WTC11 (cell line): Measurements from ENCODE around the gene GFRA1.

Experiments
- CBFB ChIP-seq: sonication (generic); formaldehyde crosslinking; IDR thresholded peaks from 2 replicates; pipeline ENCODE4 v1.8.1; 2022; ENCODE audit warnings: mild to moderate bottlenecking, low read depth, missing genetic modification reagents
- CREB1 ChIP-seq: sonication (generic); formaldehyde crosslinking; IDR thresholded peaks from 2 replicates; pipeline ENCODE4 v1.8.0; 2023; ENCODE audit warnings: mild to moderate bottlenecking, missing genetic modification reagents
- E2F1 ChIP-seq: sonication (generic); formaldehyde crosslinking; IDR thresholded peaks from 2 replicates; pipeline ENCODE4 v1.8.0; 2022; ENCODE audit warnings: mild to moderate bottlenecking, missing genetic modification reagents
- E2F4 ChIP-seq: sonication (generic); formaldehyde crosslinking; IDR thresholded peaks from 2 replicates; pipeline ENCODE4 v1.8.1; 2022; ENCODE audit warnings: low read depth, mild to moderate bottlenecking, moderate library complexity, missing genetic modification reagents, borderline replicate concordance
- ETV6 ChIP-seq: sonication (generic); formaldehyde crosslinking; IDR thresholded peaks from 2 replicates; pipeline ENCODE4 v1.8.1; 2022; ENCODE audit warnings: mild to moderate bottlenecking, missing genetic modification reagents
- HMGA2 ChIP-seq: fragments of 250-450 bp; sonication (Bioruptor Pico); IDR thresholded peaks from 2 replicates; pipeline ENCODE4 v1.4.0; 2021; ENCODE audit warnings: mild to moderate bottlenecking, moderate library complexity
- JUN ChIP-seq: sonication (generic); formaldehyde crosslinking; IDR thresholded peaks from 2 replicates; pipeline ENCODE4 v1.8.0; 2023; ENCODE audit warnings: mild to moderate bottlenecking, missing genetic modification reagents
- NFYB ChIP-seq: sonication (generic); formaldehyde crosslinking; conservative IDR thresholded peaks from 2 replicates; pipeline ENCODE4 v1.8.0; 2022; ENCODE audit warnings: low read depth, missing genetic modification reagents
- USF2 ChIP-seq: sonication (generic); formaldehyde crosslinking; IDR thresholded peaks from 2 replicates; pipeline ENCODE4 v1.8.1; 2023; ENCODE audit warnings: mild to moderate bottlenecking, missing genetic modification reagents, moderate library complexity
- TF ChIP-seq, protein P1 (sequence below): sonication (generic); formaldehyde crosslinking; IDR thresholded peaks from 2 replicates; pipeline ENCODE4 v1.8.0; 2022; ENCODE audit warnings: mild to moderate bottlenecking, missing genetic modification reagents
- TF ChIP-seq, protein P2 (sequence below): sonication (generic); formaldehyde crosslinking; IDR thresholded peaks from 2 replicates; pipeline ENCODE4 v1.8.1; 2022; ENCODE audit warnings: low read depth, missing genetic modification reagents, borderline replicate concordance
- TF ChIP-seq, protein P3 (sequence below): sonication (generic); formaldehyde crosslinking; IDR thresholded peaks from 2 replicates; pipeline ENCODE4 v1.8.0; 2022; ENCODE audit warnings: mild to moderate bottlenecking, missing genetic modification reagents
- TF ChIP-seq, protein P4 (sequence below): fragments of 200-600 bp; IDR thresholded peaks from 2 replicates; pipeline ENCODE4 v1.8.0; 2022; ENCODE audit warnings: antibody characterized with exemption

DNA sequence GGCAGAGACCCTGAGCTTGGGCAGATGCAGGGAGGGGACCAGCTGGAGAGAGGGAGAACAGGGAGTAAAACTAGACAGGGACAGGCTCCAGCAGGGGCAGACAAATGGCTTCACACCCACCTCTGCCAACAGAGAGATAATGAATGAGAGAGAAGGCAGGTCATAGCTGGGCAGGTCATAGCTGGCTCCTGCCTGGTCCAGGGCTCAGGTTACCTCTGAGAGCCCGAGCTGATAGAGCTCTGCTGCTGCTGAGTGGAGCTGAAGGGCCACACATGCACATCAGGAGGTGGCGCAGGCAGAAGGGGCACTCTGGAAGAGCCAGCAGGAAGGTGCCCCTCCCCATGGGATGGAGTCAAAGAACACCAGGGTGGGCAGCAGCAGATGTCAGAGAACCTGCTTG, 154.2 kb downstream of the GFRA1 start:
- no peak for TF ChIP-seq CBFB (CRISPR knock-in tag)
- TF ChIP-seq NFYB (CRISPR knock-in tag): no peak
- TF ChIP-seq, protein P1, sequence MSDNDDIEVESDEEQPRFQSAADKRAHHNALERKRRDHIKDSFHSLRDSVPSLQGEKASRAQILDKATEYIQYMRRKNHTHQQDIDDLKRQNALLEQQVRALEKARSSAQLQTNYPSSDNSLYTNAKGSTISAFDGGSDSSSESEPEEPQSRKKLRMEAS (CRISPR knock-in tag): no peak
- TF ChIP-seq ETV6: no peak
- TF ChIP-seq, protein P2, sequence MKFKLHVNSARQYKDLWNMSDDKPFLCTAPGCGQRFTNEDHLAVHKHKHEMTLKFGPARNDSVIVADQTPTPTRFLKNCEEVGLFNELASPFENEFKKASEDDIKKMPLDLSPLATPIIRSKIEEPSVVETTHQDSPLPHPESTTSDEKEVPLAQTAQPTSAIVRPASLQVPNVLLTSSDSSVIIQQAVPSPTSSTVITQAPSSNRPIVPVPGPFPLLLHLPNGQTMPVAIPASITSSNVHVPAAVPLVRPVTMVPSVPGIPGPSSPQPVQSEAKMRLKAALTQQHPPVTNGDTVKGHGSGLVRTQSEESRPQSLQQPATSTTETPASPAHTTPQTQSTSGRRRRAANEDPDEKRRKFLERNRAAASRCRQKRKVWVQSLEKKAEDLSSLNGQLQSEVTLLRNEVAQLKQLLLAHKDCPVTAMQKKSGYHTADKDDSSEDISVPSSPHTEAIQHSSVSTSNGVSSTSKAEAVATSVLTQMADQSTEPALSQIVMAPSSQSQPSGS (CRISPR knock-in tag): no peak
- TF ChIP-seq HMGA2 (CRISPR knock-in tag): no peak
- TF ChIP-seq, protein P3, sequence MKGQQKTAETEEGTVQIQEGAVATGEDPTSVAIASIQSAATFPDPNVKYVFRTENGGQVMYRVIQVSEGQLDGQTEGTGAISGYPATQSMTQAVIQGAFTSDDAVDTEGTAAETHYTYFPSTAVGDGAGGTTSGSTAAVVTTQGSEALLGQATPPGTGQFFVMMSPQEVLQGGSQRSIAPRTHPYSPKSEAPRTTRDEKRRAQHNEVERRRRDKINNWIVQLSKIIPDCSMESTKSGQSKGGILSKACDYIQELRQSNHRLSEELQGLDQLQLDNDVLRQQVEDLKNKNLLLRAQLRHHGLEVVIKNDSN (CRISPR knock-in tag): no peak
- TF ChIP-seq, protein P4, sequence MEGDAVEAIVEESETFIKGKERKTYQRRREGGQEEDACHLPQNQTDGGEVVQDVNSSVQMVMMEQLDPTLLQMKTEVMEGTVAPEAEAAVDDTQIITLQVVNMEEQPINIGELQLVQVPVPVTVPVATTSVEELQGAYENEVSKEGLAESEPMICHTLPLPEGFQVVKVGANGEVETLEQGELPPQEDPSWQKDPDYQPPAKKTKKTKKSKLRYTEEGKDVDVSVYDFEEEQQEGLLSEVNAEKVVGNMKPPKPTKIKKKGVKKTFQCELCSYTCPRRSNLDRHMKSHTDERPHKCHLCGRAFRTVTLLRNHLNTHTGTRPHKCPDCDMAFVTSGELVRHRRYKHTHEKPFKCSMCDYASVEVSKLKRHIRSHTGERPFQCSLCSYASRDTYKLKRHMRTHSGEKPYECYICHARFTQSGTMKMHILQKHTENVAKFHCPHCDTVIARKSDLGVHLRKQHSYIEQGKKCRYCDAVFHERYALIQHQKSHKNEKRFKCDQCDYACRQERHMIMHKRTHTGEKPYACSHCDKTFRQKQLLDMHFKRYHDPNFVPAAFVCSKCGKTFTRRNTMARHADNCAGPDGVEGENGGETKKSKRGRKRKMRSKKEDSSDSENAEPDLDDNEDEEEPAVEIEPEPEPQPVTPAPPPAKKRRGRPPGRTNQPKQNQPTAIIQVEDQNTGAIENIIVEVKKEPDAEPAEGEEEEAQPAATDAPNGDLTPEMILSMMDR: no peak
- TF ChIP-seq JUN: no peak
- no peak for TF ChIP-seq E2F4 (CRISPR knock-in tag)
- TF ChIP-seq CREB1 (CRISPR knock-in tag): no peak
- TF ChIP-seq E2F1 (CRISPR knock-in tag): no peak
- TF ChIP-seq USF2: no peak
